ENCODE data around the gene FN1.

Gene FN1

DNA sequence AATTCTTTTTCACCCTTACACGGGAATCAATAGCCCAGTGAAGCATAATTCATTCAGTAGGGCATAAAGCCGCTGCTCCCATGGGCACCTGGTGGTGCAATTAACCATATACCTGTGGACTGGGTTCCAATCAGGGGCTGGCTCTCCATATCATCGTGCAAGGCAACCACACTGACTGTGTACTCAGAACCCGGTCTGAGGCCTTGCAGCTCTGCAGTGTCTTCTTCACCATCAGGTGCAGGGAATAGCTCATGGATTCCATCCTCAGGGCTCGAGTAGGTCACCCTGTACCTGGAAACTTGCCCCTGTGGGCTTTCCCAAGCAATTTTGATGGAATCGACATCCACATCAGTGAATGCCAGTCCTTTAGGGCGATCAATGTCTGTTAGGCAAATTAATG lies 55.2 kb downstream of the FN1 start:
- TF ChIP-seq, protein P1, sequence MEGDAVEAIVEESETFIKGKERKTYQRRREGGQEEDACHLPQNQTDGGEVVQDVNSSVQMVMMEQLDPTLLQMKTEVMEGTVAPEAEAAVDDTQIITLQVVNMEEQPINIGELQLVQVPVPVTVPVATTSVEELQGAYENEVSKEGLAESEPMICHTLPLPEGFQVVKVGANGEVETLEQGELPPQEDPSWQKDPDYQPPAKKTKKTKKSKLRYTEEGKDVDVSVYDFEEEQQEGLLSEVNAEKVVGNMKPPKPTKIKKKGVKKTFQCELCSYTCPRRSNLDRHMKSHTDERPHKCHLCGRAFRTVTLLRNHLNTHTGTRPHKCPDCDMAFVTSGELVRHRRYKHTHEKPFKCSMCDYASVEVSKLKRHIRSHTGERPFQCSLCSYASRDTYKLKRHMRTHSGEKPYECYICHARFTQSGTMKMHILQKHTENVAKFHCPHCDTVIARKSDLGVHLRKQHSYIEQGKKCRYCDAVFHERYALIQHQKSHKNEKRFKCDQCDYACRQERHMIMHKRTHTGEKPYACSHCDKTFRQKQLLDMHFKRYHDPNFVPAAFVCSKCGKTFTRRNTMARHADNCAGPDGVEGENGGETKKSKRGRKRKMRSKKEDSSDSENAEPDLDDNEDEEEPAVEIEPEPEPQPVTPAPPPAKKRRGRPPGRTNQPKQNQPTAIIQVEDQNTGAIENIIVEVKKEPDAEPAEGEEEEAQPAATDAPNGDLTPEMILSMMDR (IDR thresholded peaks at IDR 0.05; ENCODE audit: insufficient read depth, missing control alignments), result no peak
- no peak for FAIRE-seq
- no peak for DNase-seq (ENCODE audit: insufficient read length, low spot score)

GRCh38 chr2:215379948-215380347 lies 55.9 kb downstream of the FN1 start:
- no peak for DNase-seq (ENCODE audit: insufficient read length, low spot score)
- no peak for FAIRE-seq
- TF ChIP-seq, protein P1 (IDR thresholded peaks at IDR 0.05; ENCODE audit: insufficient read depth, missing control alignments), result no peak

GRCh38 chr2:215379039-215379438 lies 56.8 kb downstream of the FN1 start:
- TF ChIP-seq, protein P1 (IDR thresholded peaks at IDR 0.05; ENCODE audit: insufficient read depth, missing control alignments), result no peak
- no peak for DNase-seq (ENCODE audit: insufficient read length, low spot score)

DNA sequence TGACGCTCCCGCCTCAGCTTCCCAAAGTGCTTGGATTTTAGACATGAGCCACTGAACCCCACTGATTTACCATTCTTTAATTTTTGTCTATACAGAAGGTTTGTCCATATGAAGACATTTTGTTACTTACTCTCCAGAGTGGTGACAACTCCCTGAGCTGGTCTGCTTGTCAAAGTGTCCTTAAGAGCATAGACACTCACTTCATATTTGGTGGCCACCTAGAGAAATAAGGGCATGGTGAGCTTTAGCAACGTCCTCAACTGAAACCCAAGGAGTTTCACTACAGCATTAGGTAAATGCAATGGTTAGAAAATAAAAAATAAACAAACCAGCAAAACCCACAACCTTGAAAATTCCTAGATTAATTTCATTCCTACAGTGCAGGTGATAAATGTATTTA lies 57.8 kb downstream of the FN1 start:
- TF ChIP-seq, protein P1 (IDR thresholded peaks at IDR 0.05; ENCODE audit: insufficient read depth, missing control alignments), result no peak
- DNase-seq (ENCODE audit: insufficient read length, low spot score) (no peak), FAIRE-seq (no peak)

More at GRCh38 chr2:215379039-215379438, 56.8 kb downstream of the FN1 start:
- no peak for FAIRE-seq

DNA sequence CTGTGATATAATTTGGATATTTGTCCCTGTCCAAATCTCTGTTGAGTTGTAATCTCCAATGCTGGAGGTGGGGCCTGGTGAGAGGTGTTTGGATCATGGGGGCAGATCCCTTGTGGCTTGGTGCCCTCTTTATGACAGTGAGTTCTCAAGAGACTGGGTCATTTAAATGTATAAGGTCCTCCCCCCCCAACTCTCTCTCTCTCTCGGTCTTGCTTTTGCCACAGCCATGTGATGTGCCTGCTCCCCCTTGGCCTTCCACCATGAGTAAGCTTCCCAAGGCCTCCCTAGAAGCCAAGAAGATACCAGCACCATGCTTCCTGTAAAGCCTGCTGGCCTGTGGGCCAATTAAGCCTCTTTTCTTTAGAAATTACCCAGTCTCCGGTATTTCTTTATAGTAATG lies 58.6 kb downstream of the FN1 start:
- DNase-seq (ENCODE audit: insufficient read length, low spot score) (no peak), FAIRE-seq (no peak)
- TF ChIP-seq, protein P1 (IDR thresholded peaks at IDR 0.05; ENCODE audit: insufficient read depth, missing control alignments), result no peak

DNA sequence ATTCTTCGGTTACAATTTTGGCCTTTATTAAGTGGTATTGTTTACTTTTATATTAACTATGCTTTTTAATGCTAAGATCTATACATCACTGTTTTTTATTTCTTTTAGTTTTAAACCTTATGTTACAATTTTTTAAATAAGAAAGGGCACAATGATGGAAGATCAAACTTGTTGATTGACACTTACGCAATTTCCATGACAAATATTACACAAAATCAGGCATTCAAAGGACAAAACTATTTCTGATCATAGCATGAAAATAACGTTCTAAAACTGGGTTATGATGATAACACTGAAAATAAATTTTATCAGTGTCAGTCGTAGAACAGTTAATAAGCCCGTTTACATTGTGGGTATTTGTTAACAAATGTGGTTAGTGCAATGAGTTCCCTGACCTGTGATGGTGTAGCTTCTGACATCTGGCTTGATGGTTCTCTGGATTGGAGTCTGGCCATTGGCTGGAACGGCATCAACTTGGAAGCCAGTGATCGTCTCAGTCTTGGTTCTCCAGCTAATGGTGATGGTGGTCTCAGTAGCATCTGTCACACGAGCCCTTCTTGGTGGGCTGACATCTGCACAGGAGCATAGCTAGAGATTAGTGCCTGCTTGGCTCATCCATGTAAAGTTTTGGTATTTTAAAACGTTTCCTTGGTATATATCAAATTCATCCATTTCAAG lies 59.6 kb downstream of the FN1 start:
- TF ChIP-seq, protein P1 (IDR thresholded peaks at IDR 0.05; ENCODE audit: insufficient read depth, missing control alignments), result no peak
- DNase-seq (ENCODE audit: insufficient read length, low spot score) (no peak), FAIRE-seq (no peak)

- no peak for FAIRE-seq
- TF ChIP-seq, protein P1 (IDR thresholded peaks at IDR 0.05; ENCODE audit: insufficient read depth, missing control alignments), result no peak
- no peak for DNase-seq (ENCODE audit: insufficient read length, low spot score)
Observed at GRCh38 chr2:215375467-215375830, 60.4 kb downstream of the FN1 start.
